ENCODE results near the gene AKAP8.

The AKAP8 gene

DNA sequence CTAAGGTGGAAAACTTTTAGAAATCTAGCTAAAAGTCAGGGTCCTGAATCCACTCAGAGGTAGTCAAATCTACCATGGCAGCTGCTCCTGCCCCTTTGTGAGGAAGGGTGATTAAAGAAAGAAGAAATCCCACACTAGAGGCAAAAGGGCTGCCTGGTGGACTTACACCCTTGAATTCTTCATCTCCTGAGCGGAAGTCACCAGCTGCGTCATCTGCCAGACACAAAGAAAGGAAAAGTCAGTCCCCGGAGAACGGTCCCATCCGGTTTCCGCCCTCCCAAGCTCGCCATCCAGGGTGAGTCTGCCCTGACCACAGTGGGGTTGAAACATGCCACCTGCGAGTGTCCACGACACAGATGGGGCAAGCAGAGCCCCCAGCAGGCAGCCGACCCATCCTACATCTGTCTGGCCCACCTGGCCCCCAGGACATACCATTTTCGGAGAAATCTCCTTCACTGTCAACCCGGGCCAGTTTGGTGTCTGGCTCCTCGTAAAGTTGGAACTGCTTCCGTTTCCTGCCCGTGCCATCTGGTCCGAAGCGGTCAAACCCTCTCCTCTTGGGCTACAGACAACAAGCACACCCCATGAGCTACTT is 7.7 kb downstream of the AKAP8 start:
- TF ChIP-seq, protein P1, sequence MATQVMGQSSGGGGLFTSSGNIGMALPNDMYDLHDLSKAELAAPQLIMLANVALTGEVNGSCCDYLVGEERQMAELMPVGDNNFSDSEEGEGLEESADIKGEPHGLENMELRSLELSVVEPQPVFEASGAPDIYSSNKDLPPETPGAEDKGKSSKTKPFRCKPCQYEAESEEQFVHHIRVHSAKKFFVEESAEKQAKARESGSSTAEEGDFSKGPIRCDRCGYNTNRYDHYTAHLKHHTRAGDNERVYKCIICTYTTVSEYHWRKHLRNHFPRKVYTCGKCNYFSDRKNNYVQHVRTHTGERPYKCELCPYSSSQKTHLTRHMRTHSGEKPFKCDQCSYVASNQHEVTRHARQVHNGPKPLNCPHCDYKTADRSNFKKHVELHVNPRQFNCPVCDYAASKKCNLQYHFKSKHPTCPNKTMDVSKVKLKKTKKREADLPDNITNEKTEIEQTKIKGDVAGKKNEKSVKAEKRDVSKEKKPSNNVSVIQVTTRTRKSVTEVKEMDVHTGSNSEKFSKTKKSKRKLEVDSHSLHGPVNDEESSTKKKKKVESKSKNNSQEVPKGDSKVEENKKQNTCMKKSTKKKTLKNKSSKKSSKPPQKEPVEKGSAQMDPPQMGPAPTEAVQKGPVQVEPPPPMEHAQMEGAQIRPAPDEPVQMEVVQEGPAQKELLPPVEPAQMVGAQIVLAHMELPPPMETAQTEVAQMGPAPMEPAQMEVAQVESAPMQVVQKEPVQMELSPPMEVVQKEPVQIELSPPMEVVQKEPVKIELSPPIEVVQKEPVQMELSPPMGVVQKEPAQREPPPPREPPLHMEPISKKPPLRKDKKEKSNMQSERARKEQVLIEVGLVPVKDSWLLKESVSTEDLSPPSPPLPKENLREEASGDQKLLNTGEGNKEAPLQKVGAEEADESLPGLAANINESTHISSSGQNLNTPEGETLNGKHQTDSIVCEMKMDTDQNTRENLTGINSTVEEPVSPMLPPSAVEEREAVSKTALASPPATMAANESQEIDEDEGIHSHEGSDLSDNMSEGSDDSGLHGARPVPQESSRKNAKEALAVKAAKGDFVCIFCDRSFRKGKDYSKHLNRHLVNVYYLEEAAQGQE (IDR thresholded peaks at IDR 0.05; ENCODE audit: insufficient read depth in 1 of 2, low read depth in 2 of 2, low read length in 2 of 2) = no peak
- no peak for TF ChIP-seq POLR2AphosphoS5 (IDR thresholded peaks at IDR 0.05; ENCODE audit: low read depth, low read length)
- no peak for TF ChIP-seq SIN3A (IDR thresholded peaks at IDR 0.05; ENCODE audit: borderline replicate concordance, insufficient read depth, low read length)
- TF ChIP-seq FOXP2 (optimal IDR thresholded peaks at IDR 0.05; ENCODE audit: borderline replicate concordance, extremely low read depth, extremely low read length, insufficient read depth) = no peak
- TF ChIP-seq TAF1 (IDR thresholded peaks at IDR 0.05; ENCODE audit: borderline replicate concordance, insufficient read depth, low read length) = no peak

DNA sequence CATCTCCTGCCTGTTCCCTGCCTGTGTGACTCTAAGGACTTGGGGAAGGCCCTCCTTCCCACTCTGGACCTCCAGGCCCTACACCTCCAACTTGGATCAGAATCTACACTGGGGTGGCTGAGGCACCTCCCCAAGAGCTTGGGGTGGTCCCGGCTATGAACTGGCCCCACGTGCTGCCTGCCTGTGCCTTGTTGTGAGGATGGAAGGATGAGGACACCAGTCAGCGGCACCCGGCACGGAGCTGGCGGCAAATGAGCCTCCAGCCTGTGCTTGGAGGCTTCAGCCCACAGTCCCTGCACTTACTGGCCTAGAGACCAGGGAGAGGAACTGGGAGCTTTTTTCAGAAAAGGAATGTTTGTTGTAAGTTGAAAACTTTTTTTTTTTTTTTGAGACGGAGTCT is 8.5 kb downstream of the AKAP8 start:
- TF ChIP-seq TAF1 (IDR thresholded peaks at IDR 0.05; ENCODE audit: borderline replicate concordance, insufficient read depth, low read length) (no peak), POLR2AphosphoS5 (IDR thresholded peaks at IDR 0.05; ENCODE audit: low read depth, low read length) (no peak), FOXP2 (optimal IDR thresholded peaks at IDR 0.05; ENCODE audit: borderline replicate concordance, extremely low read depth, extremely low read length, insufficient read depth) (no peak), SIN3A (IDR thresholded peaks at IDR 0.05; ENCODE audit: borderline replicate concordance, insufficient read depth, low read length) (no peak)
- TF ChIP-seq, protein P1 (IDR thresholded peaks at IDR 0.05; ENCODE audit: insufficient read depth in 1 of 2, low read depth in 2 of 2, low read length in 2 of 2) = no peak

DNA sequence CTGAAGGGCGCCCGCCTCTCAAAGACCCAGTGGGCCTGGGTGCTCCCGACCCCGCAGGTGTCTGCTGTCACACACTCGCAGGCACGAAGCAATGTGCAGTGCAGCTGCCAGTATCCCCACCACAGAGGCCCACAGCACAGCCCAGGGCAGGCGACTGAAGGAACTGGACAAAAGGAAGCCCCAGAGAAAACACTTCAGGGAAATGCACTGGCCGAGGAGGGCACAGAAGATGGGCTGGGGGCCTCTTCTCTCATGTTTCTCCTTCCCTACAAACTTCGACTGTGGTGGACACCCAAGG is 10.0 kb downstream of the AKAP8 start:
- TF ChIP-seq TAF1 (IDR thresholded peaks at IDR 0.05; ENCODE audit: borderline replicate concordance, insufficient read depth, low read length) (no peak), FOXP2 (optimal IDR thresholded peaks at IDR 0.05; ENCODE audit: borderline replicate concordance, extremely low read depth, extremely low read length, insufficient read depth) (no peak), POLR2AphosphoS5 (IDR thresholded peaks at IDR 0.05; ENCODE audit: low read depth, low read length) (no peak), SIN3A (IDR thresholded peaks at IDR 0.05; ENCODE audit: borderline replicate concordance, insufficient read depth, low read length) (no peak)
- TF ChIP-seq, protein P1 (IDR thresholded peaks at IDR 0.05; ENCODE audit: insufficient read depth in 1 of 2, low read depth in 2 of 2, low read length in 2 of 2) = no peak

DNA sequence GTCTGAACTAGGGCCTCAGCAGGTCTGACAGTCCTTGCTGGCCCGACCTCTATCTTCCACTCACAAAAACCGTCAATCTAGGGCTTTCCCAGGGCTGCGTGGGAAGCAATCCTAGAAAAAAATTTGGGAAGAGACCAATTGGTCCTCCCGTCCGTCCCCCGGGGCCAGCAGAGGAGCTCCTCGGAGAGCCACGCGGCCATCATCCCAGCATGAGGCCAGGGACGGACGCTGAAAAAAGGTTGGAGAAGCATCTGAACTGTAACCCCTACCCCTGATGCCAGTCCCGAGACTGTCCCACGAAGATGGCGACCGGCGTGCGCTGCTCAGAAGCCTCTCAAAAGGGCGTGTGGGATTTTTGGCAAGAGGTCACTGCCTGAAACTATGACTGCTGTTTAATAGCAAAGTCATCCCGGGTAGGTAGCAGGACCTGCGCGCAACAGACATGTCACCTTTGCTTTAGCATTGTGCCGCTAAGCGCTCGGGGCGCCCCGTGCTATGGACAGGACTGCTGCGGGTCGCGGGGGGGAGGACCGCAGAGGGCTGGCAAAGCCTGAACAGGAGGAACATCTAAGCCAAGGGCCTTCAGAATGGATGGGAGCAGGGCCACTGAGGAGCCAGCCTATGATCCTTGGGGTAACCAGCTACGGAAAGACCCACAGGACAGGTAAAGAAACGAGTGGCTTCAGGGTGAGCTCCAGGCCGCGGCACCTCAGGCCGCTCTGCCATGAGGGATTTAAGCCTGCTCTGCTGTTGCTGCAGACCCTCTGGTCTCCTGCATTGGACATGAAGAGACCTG is 10.6 kb downstream of the AKAP8 start:
- TF ChIP-seq SIN3A (IDR thresholded peaks at IDR 0.05; ENCODE audit: borderline replicate concordance, insufficient read depth, low read length) = no peak
- TF ChIP-seq POLR2AphosphoS5 (IDR thresholded peaks at IDR 0.05; ENCODE audit: low read depth, low read length) = no peak
- no peak for TF ChIP-seq FOXP2 (optimal IDR thresholded peaks at IDR 0.05; ENCODE audit: borderline replicate concordance, extremely low read depth, extremely low read length, insufficient read depth)
- TF ChIP-seq, protein P1 (IDR thresholded peaks at IDR 0.05; ENCODE audit: insufficient read depth in 1 of 2, low read depth in 2 of 2, low read length in 2 of 2) = no peak
- TF ChIP-seq TAF1 (IDR thresholded peaks at IDR 0.05; ENCODE audit: borderline replicate concordance, insufficient read depth, low read length) = no peak
